8988T (cell line): ENCODE measurements around the gene PIM3.
A peak's percentile ranks its signal among the peaks of the same experiment; 100 is the strongest.

Experiments used
- DNase-seq: peaks from one replicate; pipeline ENCODE4 v3.0.0; 2011

Gene PIM3

DNA sequence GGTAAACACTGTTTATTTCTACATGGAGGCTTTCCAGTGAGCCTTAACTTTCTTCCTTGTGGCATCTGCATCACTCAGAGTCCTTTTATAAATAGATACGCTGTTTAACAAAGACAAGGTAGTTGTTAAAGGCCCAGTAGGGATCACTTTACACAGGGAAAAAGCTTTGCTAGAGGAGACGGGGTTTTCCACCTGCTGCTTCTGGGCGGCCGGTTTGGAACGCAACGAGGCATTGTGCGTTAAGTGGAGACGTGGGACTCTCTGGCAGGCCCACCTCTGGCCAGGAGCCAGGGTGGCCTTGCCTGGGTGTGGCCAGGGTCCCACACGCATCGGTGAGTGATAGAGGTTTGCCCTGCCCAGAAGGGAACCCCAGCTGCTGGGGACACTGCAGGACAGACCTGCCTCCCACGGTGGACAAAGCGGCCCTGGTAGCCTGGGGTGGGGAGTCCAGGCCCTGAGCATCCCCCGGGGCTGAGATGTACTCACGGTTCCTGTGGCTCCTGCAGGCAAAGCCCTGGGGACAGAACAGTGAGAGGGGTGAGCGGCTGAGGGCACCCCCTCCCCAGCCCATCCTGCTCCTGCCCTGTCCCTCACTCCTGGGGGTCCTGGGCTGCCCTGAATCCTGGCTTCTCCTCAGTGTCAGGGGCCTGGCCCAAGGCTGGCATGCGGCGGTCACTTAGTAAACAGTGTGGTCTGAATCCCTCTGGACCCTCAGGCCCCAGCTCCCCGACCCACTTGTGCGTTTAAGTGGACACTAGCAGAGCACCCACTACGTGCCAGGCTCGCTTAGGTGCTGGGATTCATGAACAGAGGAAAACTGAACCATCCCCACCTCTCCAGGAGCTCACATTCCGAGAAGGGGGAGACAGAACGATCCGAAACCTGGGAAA is 47.8 kb downstream of the PIM3 start:
- peak; percentile 6 for DNase-seq

DNA sequence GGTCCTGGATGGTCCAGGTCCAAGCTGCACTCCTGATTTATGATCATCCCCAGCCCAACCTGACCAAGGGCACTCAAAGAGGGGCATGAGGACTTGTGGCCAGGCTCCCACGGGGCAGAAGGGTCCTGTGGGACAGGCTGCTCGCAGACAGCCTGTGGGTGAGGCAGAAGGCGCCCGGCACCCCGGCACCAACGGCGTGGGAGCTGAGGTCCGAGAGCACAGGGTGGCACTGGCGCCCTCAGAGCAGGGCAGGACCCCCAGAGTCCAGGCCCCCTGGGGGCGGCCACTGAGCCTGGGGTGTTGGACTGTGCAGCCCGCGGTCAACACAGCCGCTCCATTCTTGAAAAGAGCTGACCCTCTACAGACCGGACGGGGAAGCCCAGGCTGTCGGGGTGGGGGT is 48.7 kb downstream of the PIM3 start:
- DNase-seq: peak; percentile 19

DNA sequence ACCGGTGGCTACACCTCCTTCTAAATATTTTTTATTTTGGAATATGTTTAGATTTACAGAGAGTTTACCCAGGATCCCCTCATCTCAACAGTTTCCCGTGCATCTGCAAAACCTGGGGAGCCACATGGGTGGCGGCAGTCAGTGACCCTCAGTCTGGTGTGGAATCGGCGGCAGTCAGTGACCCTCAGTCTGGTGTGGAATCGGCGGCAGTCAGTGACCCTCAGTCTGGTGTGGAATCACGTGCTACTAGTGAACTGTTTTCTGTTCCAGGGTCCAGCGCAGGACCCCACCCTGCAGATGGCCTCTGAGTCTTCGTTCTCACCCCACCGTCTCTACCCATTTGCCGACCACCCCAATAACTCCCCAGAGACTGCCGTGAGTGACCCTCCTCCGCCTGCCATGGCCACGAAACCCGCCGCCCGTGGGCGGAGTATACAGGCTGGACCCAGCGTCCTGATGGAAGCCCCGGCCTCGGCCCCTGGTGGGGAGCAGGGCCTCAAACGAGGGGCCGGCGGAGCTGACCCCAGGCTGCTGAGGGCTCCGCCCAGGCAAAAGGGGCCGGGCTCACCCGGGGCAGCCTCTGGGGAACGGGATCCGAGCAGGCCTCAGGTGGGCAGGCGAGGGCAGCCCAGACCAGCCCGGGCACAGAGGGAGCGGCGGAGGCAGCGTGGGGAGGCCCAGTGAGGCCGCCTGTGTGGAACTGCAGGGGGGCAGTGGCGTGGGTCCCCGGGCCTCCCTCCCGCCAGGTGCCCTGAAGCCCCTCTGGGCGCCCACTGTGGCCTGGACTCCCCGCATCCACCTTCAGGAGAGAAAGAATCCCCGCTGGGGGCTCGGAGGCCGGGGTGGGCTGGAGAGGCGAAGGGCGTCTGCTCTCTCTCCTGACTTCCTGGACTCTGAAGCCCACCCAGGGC is 49.4 kb downstream of the PIM3 start:
- DNase-seq: peak; percentile 18

DNA sequence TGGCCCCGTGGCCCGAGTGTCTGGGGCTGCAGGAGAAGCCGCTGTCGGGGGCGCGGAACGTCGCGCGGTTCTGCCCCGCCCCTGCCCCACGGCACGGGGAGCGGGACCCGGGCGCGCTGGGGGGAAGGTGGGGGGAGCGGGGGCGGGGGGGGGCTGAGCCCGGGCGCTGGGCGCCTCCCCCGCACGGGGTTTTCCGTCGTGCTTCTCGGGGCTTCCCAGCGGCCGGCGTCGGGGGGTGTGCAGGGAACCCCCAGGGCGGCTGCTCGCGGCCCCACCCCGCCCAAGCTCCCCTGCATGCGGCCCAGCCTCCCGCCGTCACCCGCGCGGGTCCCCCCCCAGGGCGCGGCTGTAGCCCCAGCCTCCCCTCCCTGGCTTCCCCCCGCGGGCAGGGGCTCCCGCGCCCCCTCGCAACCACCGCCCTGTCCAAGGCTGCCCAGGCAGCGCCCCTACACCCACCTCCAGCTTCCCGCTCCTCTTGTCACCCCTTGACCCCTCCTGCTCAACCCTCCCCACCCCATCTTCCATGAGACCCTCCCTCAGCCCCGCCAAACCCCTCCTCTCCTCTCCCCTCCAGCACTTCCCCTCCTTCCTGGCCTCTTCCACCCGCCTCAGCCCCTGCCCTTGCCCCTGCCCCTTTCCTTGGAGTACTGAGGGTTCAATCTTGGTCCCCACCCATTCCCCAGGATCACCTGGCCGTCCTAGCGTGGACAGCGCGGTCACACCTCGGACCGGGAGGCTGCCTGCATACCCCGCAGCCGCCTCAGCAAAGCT is 50.3 kb downstream of the PIM3 start:
- peak; percentile 7 for DNase-seq

DNA sequence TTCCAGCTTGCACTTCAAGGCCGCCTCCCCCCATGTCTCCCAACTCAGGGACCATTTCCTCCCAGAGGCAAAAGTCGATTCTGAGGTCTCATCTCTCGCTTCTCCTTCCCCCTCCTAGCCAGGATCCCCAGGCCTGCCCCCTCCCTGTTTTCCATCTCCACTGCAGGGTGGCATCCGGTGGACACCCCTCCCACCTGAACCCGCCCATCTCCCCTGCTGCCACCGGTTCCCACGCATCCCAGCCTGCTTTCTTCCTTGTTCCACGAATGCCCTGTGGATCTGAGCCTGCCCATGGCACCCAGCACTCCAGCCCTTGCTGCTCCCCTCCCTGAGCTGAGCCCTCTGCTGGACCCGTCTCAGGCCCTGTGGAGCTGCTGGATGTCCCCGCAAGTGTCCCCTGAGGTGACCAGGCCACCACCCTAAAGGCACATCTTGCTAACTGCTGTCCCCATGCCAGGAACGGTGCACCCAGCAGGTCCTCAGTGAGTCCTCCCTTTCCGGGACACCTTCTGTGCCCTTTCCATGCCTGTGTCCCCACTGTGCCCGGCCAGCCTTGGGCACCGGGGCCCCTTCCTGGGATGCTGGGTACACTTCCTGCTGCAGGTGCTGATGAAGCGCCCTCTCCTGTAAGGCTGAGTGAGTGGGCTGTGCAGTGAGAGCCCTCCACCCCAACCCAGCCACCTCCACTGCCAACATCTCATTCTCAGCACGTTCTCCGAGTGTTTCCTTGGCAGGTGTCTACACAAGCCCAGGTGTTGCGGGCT is 51.1 kb downstream of the PIM3 start:
- peak; percentile 44 for DNase-seq

DNA sequence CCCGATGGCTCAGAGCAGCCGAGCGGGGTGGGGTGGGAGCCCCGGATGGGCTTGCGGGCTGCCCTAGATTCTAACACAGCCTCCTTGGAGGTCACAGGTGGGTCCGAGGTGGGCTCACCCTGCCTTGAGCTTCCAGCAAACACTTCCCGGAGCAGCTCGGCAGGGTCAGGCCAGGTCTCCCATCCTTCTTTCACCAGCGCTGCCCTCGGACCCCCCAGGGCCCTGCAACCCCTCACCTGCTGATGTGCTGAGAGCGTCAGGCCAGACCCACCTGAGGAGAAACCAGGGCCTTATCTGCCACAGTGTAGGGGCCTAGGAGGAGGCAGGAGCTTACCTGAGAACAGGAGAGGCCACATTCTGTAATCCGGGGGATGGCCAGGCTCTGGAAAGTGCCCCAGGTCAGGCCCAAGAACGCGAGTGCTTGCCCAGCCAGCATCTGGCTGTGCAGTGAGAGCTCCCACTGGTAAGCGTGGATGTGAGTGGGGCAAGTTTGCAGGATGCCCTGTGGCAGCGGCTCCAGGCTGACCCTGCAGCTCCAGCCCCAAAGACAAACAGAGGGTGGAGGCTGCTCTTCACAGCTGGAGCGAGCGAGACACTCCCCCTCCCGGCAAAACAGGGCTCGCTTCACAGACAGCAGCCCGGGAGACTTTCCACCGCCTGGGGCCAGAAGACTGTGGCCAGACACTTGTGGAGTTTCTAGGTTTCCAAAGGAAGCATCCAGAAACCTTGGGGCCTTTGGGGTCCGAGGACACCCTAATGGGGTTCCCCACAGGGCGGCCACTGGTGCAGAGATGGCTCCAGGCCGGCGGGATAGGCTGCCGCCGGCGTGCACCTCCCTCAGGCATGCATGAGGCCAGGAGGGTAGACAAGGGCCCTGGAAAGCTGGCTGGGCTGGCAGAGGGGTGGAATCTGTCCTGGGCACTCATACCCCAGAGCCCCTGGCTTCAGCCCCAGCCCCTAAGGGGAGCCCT is 51.9 kb downstream of the PIM3 start, which contains the start of gene IL17REL:
TSS of gene IL17REL (minus strand) at position 555 of the 971 bp plus-strand sequence. CDS start at position 436, 119 bp downstream.
- peak; percentile 40 for DNase-seq
